ENCODE data around the gene TNFAIP8. TPM values are rescaled to one million over a fixed set of nuclear protein-coding genes. Genes with fewer than 3 reads are reported as not detected.

TNFAIP8 gene
- total and polyA plus RNA-seq, 10 of the 15 experiments (the other 5 are each of a cell fraction or from before 2014, with no cell fraction given) = 124 to 324 (median 177) TPM

DNA sequence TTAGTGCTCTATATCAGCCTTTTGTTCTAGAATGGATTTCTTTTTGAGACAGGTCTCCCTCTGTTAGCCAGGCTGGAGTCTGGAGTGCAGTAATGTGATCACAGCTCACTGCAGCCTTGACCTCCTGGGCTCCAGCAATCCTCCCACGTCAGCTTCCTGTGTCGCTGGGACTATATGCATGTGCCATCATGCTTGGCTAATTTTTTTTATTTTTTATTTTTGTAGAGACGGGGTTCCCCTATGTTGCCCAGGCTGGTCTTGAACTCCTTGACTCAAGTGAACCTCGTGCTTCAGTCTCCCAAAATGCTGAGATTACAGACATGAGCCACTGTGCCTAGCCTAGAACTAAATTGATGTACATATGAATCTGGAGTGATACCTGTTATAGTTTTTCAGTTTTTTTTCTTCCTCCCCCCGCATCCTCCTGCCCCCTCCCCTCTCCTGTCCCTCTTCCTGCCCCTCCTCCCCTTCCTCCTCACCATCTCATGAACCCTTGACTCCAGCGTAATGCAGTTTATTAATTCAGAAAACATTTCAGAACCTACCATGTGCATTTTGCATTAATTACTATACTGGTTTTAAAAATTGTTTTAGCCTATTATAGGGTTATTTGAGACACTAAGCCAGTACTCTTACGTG lies 37.4 kb upstream of the TNFAIP8 start (continued):
- TF ChIP-seq, protein P1, sequence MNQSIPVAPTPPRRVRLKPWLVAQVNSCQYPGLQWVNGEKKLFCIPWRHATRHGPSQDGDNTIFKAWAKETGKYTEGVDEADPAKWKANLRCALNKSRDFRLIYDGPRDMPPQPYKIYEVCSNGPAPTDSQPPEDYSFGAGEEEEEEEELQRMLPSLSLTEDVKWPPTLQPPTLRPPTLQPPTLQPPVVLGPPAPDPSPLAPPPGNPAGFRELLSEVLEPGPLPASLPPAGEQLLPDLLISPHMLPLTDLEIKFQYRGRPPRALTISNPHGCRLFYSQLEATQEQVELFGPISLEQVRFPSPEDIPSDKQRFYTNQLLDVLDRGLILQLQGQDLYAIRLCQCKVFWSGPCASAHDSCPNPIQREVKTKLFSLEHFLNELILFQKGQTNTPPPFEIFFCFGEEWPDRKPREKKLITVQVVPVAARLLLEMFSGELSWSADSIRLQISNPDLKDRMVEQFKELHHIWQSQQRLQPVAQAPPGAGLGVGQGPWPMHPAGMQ (IDR thresholded peaks at IDR 0.05; ENCODE audit: borderline replicate concordance) = no peak
- no peak for TF ChIP-seq ZNF274 (IDR thresholded peaks at IDR 0.05; ENCODE audit: insufficient read depth, insufficient read length)
- no peak for TF ChIP-seq FOS (IDR thresholded peaks at IDR 0.05; ENCODE audit: borderline replicate concordance, extremely low read depth, insufficient read length)
- TF ChIP-seq, protein P2, sequence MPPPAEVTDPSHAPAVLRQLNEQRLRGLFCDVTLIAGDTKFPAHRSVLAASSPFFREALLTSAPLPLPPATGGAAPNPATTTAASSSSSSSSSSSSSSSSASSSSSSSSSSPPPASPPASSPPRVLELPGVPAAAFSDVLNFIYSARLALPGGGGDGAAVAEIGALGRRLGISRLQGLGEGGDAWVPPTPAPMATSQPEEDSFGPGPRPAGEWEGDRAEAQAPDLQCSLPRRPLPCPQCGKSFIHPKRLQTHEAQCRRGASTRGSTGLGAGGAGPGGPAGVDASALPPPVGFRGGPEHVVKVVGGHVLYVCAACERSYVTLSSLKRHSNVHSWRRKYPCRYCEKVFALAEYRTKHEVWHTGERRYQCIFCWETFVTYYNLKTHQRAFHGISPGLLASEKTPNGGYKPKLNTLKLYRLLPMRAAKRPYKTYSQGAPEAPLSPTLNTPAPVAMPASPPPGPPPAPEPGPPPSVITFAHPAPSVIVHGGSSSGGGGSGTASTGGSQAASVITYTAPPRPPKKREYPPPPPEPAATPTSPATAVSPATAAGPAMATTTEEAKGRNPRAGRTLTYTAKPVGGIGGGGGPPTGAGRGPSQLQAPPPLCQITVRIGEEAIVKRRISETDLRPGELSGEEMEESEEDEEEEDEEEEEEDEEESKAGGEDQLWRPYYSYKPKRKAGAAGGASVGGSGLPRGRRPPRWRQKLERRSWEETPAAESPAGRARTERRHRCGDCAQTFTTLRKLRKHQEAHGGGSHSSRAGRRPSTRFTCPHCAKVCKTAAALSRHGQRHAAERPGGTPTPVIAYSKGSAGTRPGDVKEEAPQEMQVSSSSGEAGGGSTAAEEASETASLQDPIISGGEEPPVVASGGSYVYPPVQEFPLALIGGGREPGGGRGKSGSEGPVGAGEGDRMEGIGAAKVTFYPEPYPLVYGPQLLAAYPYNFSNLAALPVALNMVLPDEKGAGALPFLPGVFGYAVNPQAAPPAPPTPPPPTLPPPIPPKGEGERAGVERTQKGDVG (CRISPR knock-in tag; IDR thresholded peaks at IDR 0.05) = no peak
- TF ChIP-seq, protein P3, sequence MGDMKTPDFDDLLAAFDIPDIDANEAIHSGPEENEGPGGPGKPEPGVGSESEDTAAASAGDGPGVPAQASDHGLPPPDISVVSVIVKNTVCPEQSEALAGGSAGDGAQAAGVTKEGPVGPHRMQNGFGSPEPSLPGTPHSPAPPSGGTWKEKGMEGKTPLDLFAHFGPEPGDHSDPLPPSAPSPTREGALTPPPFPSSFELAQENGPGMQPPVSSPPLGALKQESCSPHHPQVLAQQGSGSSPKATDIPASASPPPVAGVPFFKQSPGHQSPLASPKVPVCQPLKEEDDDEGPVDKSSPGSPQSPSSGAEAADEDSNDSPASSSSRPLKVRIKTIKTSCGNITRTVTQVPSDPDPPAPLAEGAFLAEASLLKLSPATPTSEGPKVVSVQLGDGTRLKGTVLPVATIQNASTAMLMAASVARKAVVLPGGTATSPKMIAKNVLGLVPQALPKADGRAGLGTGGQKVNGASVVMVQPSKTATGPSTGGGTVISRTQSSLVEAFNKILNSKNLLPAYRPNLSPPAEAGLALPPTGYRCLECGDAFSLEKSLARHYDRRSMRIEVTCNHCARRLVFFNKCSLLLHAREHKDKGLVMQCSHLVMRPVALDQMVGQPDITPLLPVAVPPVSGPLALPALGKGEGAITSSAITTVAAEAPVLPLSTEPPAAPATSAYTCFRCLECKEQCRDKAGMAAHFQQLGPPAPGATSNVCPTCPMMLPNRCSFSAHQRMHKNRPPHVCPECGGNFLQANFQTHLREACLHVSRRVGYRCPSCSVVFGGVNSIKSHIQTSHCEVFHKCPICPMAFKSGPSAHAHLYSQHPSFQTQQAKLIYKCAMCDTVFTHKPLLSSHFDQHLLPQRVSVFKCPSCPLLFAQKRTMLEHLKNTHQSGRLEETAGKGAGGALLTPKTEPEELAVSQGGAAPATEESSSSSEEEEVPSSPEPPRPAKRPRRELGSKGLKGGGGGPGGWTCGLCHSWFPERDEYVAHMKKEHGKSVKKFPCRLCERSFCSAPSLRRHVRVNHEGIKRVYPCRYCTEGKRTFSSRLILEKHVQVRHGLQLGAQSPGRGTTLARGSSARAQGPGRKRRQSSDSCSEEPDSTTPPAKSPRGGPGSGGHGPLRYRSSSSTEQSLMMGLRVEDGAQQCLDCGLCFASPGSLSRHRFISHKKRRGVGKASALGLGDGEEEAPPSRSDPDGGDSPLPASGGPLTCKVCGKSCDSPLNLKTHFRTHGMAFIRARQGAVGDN (IDR thresholded peaks at IDR 0.05) = peak; percentile 61
- no peak for TF ChIP-seq NFYA (IDR thresholded peaks at IDR 0.05; ENCODE audit: borderline replicate concordance, low read depth, low read length)
- TF ChIP-seq, protein P4, sequence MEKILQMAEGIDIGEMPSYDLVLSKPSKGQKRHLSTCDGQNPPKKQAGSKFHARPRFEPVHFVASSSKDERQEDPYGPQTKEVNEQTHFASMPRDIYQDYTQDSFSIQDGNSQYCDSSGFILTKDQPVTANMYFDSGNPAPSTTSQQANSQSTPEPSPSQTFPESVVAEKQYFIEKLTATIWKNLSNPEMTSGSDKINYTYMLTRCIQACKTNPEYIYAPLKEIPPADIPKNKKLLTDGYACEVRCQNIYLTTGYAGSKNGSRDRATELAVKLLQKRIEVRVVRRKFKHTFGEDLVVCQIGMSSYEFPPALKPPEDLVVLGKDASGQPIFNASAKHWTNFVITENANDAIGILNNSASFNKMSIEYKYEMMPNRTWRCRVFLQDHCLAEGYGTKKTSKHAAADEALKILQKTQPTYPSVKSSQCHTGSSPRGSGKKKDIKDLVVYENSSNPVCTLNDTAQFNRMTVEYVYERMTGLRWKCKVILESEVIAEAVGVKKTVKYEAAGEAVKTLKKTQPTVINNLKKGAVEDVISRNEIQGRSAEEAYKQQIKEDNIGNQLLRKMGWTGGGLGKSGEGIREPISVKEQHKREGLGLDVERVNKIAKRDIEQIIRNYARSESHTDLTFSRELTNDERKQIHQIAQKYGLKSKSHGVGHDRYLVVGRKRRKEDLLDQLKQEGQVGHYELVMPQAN (conservative IDR thresholded peaks at IDR 0.05) = no peak
- TF ChIP-seq MYB (IDR thresholded peaks at IDR 0.05; ENCODE audit: borderline replicate concordance, low read depth, low read length) = no peak
- TF ChIP-seq EED (IDR thresholded peaks at IDR 0.05; ENCODE audit: low read depth) = peak; percentile 78
- TF ChIP-seq, protein P5, sequence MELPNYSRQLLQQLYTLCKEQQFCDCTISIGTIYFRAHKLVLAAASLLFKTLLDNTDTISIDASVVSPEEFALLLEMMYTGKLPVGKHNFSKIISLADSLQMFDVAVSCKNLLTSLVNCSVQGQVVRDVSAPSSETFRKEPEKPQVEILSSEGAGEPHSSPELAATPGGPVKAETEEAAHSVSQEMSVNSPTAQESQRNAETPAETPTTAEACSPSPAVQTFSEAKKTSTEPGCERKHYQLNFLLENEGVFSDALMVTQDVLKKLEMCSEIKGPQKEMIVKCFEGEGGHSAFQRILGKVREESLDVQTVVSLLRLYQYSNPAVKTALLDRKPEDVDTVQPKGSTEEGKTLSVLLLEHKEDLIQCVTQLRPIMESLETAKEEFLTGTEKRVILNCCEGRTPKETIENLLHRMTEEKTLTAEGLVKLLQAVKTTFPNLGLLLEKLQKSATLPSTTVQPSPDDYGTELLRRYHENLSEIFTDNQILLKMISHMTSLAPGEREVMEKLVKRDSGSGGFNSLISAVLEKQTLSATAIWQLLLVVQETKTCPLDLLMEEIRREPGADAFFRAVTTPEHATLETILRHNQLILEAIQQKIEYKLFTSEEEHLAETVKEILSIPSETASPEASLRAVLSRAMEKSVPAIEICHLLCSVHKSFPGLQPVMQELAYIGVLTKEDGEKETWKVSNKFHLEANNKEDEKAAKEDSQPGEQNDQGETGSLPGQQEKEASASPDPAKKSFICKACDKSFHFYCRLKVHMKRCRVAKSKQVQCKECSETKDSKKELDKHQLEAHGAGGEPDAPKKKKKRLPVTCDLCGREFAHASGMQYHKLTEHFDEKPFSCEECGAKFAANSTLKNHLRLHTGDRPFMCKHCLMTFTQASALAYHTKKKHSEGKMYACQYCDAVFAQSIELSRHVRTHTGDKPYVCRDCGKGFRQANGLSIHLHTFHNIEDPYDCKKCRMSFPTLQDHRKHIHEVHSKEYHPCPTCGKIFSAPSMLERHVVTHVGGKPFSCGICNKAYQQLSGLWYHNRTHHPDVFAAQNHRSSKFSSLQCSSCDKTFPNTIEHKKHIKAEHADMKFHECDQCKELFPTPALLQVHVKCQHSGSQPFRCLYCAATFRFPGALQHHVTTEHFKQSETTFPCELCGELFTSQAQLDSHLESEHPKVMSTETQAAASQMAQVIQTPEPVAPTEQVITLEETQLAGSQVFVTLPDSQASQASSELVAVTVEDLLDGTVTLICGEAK (IDR thresholded peaks at IDR 0.05; ENCODE audit: borderline replicate concordance) = no peak
- TF ChIP-seq CHD1 (IDR thresholded peaks at IDR 0.05; ENCODE audit: low read depth, low read length) = no peak
- no peak for TF ChIP-seq ZSCAN29 (IDR thresholded peaks at IDR 0.05)

All from GM12878 (cell line).